Prostate gland (tissue), 2 donors: ENCODE measurements around the gene DIS3L2.

Experiments
- CTCF ChIP-seq, 4 experiments: fragments of 200-600 bp in 2 of 4; fragments of 450-650 bp in 2 of 4; sonication (generic) in 2 of 4; IDR thresholded peaks; 1 replicate in 3 of 4; 2 replicates in 1 of 4; pipeline ENCODE4 v1.5.1; 2016 to 2019; ENCODE audit warnings: antibody characterized with exemption in 4 of 4, mild to moderate bottlenecking in 2 of 4, moderate library complexity in 2 of 4
- POLR2A ChIP-seq: fragments of 450-650 bp; IDR thresholded peaks from one replicate; pipeline ENCODE4 v1.6.1; 2016; ENCODE audit warnings: antibody characterized with exemption, mild to moderate bottlenecking

GRCh38 chr2:231966886-231967285, 5.4 kb downstream of the DIS3L2 start:
- TF ChIP-seq CTCF (IDR thresholded peaks at IDR 0.05) (no peak), POLR2A (no peak)
